HG02678 (cell line): Measurements from ENCODE around the gene C1QTNF4.
"Not testable (repeated sequence)": the region's sequence is repeated elsewhere in the genome, so short reads cannot be mapped to it uniquely, and the experiment has no call there.

Experiments used
- ATAC-seq: cut with Tn5 transposase; IDR thresholded peaks from one replicate; pipeline ENCODE4 v1.9.1; 2021; ENCODE audit warnings: mild to moderate bottlenecking, moderate library complexity; ENCODE audit not compliant: unreplicated experiment

The C1QTNF4 gene

GRCh38 chr11:47593934-47594855 is at the start of gene C1QTNF4:
C1QTNF4 (minus strand) TSS chr11:47594411; CDS start chr11:47590810, 3,601 bp downstream.
- no peak for ATAC-seq

- ATAC-seq: peak; percentile 89
Measured at GRCh38 chr11:47642099-47642855, 48.1 kb upstream of the C1QTNF4 start, which contains the start of gene MTCH2. MTCH2 (minus strand) TSS chr11:47642559; CDS start chr11:47642465, 94 bp downstream.

- ATAC-seq: no peak
Measured at GRCh38 chr11:47641600-47642098, 47.4 kb upstream of the C1QTNF4 start.

GRCh38 chr11:47640506-47640905 is 46.3 kb upstream of the C1QTNF4 start:
- ATAC-seq: not testable (repeated sequence)

- not testable (repeated sequence) for ATAC-seq
Measured at GRCh38 chr11:47636331-47636730, 42.1 kb upstream of the C1QTNF4 start.

GRCh38 chr11:47631473-47631872 is 37.3 kb upstream of the C1QTNF4 start:
- ATAC-seq: no peak

GRCh38 chr11:47628026-47628425 is 33.8 kb upstream of the C1QTNF4 start:
- ATAC-seq: no peak

- no peak for ATAC-seq
Measured at GRCh38 chr11:47626234-47626633, 32.0 kb upstream of the C1QTNF4 start.

GRCh38 chr11:47620836-47621378 is 26.7 kb upstream of the C1QTNF4 start:
- ATAC-seq: no peak

- no peak for ATAC-seq
Measured at GRCh38 chr11:47617417-47617809, 23.2 kb upstream of the C1QTNF4 start.

GRCh38 chr11:47616726-47617416 is 22.7 kb upstream of the C1QTNF4 start:
- ATAC-seq: no peak

- ATAC-seq: no peak
Measured at GRCh38 chr11:47615249-47615648, 21.0 kb upstream of the C1QTNF4 start.

- ATAC-seq: peak; percentile 74
Measured at GRCh38 chr11:47611348-47611794, 17.2 kb upstream of the C1QTNF4 start.

- ATAC-seq: no peak
Measured at GRCh38 chr11:47609675-47610074, 15.5 kb upstream of the C1QTNF4 start.

GRCh38 chr11:47607380-47607779 is 13.2 kb upstream of the C1QTNF4 start:
- no peak for ATAC-seq

GRCh38 chr11:47606731-47607130 is 12.5 kb upstream of the C1QTNF4 start:
- ATAC-seq: no peak

GRCh38 chr11:47605921-47606320 is 11.7 kb upstream of the C1QTNF4 start:
- no peak for ATAC-seq

GRCh38 chr11:47603295-47603694 is 9.1 kb upstream of the C1QTNF4 start:
- ATAC-seq: no peak

GRCh38 chr11:47599902-47600301 is 5.7 kb upstream of the C1QTNF4 start:
- no peak for ATAC-seq

- ATAC-seq: no peak
Measured at GRCh38 chr11:47595967-47596366, 1.8 kb upstream of the C1QTNF4 start.

- no peak for ATAC-seq
Measured at GRCh38 chr11:47595029-47595428, 818 bp upstream of the C1QTNF4 start.
